Measurements from ENCODE around the gene FAM193A.
"Not testable (repeated sequence)": the region's sequence is repeated elsewhere in the genome, so short reads cannot be mapped to it uniquely, and the experiment has no call there.

Gene FAM193A

DNA sequence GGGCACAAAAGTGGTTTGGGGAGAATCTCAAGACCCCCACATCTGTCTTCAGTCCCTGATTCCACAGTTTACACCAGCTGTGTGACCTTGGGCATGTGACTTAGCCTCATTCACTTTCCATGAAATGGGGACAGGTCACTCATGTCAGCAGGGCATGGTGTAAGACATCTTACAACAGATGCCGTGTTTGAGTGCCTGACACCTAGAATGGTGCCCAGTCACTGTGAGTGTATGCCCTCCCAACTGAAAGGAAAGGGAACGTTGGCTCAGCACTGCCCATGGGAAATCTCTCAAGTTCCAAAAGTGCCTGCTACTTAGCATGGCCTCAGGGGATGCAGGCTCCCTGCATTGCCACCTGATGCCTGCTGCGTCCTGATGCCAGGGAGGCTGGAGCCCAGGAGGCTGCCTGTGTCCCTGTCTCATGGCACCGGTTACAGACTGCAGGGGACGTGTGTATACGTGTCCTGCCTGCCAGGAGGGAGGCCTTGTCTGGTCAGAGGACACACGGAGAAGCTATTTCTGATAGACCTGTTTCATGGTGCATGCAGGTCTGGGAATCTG lies 35.3 kb upstream of the FAM193A start:
- Histone ChIP-seq H3K27ac (ENCODE audit: low read depth, low read length) (no peak overlapping the region), H3K27me3 (ENCODE audit: control insufficient read depth, insufficient read depth, low read length) (no peaks in the 10 kb centered on the region), H3K9ac (ENCODE audit: low read length) (no peak overlapping the region), H3K36me3 (ENCODE audit: control insufficient read depth, insufficient read depth, low read length) (peaks cover 25% of the 10 kb centered on the region), H3K4me1 (ENCODE audit: control insufficient read depth, insufficient read depth, low read length) (no peaks in the 10 kb centered on the region), H3K4me3 (ENCODE audit: low read length) (no peak overlapping the region)

DNA sequence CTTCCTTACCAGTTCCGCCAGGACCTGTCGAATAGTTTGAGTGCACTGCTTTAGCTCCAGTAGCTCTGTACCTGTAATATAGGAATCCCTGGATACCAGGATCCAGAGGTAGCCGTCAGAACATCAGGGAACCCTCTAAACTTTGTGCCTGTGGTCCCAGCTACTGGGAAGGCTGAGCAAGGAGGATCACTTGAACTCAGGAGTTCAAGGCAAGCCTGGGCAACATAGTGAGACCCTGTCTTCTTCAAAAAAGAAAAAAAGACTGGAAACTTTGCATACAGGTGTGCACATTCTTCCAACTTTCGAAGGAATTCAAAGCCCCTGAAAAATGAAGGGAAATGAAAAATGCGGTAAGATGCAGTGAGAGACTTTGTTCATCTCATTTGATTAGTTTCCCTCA lies 32.6 kb upstream of the FAM193A start:
- H3K27ac ChIP-seq (ENCODE audit: low read depth, low read length) = no peak overlapping the region
- peaks cover 23% of the 10 kb centered on the region for H3K36me3 ChIP-seq (ENCODE audit: control insufficient read depth, insufficient read depth, low read length)
- H3K4me3 ChIP-seq (ENCODE audit: low read length) = no peak overlapping the region
- no peak overlapping the region for H3K9ac ChIP-seq (ENCODE audit: low read length)
- H3K27me3 ChIP-seq (ENCODE audit: control insufficient read depth, insufficient read depth, low read length) = no peaks in the 10 kb centered on the region
- H3K4me1 ChIP-seq (ENCODE audit: control insufficient read depth, insufficient read depth, low read length) = no peaks in the 10 kb centered on the region

DNA sequence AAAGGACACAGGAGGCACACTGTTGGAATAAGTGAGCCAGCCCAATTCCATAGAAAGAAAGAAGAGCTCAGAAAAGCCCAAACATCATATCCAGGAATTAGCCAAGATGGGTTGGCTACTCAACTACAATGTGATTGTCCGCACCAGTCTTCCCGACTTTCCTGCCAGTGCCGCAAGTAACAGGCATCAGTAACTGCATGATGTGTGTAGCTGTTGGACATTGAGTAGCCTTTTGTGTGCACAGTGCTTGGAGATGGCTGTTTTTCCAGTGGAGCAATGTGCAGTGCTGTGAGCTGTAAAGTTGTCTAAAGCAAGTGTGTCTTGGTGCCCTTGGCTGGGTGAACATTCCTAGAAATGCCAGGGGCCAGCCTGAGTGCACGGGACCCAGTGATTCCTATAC lies 29.2 kb upstream of the FAM193A start:
- Histone ChIP-seq H3K9ac (ENCODE audit: low read length) (no peak overlapping the region), H3K4me3 (ENCODE audit: low read length) (no peak overlapping the region), H3K4me1 (ENCODE audit: control insufficient read depth, insufficient read depth, low read length) (no peaks in the 10 kb centered on the region), H3K27me3 (ENCODE audit: control insufficient read depth, insufficient read depth, low read length) (no peaks in the 10 kb centered on the region), H3K27ac (ENCODE audit: low read depth, low read length) (no peak overlapping the region), H3K36me3 (ENCODE audit: control insufficient read depth, insufficient read depth, low read length) (peaks cover 18% of the 10 kb centered on the region)

DNA sequence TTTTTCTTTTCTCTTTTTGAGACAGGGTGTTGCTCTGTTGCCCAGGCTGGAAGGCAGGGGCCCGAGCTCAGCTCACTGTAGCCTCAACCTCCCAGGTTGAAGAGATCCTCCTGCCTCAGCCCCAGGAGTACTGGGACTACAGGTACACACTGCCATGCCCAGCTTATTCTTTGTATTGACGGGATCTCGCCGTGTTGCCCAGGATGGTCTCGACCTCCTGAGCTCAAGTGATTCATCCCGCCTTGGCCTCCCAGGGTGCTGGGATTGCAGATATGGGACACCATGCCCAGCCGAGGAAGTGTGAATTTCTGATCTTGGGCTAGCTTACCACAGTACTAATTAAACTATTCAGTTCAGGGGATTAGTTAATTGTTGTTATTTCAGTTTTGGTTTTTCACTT lies 28.6 kb upstream of the FAM193A start:
- H3K4me1 ChIP-seq (ENCODE audit: control insufficient read depth, insufficient read depth, low read length) = no peaks in the 10 kb centered on the region
- no peaks in the 10 kb centered on the region for H3K27me3 ChIP-seq (ENCODE audit: control insufficient read depth, insufficient read depth, low read length)
- peaks cover 24% of the 10 kb centered on the region for H3K36me3 ChIP-seq (ENCODE audit: control insufficient read depth, insufficient read depth, low read length)
- H3K27ac ChIP-seq (ENCODE audit: low read depth, low read length) = no peak overlapping the region
- no peak overlapping the region for H3K4me3 ChIP-seq (ENCODE audit: low read length)
- no peak overlapping the region for H3K9ac ChIP-seq (ENCODE audit: low read length)

DNA sequence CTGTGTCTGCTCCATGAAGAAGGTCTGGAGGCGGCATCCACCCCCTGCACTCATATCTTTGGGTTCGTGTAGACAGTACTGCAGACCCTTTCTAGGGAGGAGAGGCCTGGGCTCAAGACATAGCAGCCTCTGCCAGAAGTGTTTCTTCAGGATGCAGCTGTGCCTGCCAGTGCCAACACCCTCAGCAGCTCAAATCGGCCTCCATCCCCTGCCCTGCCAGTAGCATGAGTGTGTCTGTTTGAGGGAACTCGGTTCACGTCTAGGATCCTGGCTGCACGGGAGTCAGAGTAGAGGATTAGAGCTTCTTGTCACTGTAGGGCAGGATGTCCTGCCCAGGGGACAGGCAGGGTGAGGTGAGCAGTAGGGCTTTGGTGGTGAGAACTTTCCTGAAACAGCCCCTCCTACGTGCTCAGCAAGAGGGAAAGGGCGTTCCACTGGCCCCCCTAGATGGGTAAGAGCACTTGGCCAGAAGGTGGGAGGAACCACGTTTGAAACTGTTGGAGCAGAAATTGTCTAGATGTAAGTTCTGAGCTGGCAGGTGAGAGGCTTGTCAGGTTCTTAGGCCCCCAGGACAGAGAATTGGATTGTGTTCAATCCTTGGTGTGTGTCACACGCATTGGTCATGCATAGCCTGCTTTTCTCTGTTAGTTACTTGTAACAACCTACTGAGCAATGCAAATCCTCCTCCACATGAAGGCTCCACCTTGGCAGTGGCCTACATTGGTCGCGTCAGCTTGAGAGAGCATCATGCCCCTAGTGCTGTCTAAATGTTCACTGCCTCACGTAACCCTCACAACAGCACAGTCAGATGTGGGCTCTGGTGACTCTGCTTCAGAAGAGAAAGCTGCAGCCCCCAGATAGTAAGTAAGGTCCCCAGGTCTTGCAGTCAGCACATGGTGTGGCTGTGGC lies 25.8 kb upstream of the FAM193A start:
- Histone ChIP-seq H3K9ac (ENCODE audit: low read length) (no peak overlapping the region), H3K36me3 (ENCODE audit: control insufficient read depth, insufficient read depth, low read length) (peaks cover 33% of the 10 kb centered on the region)

DNA sequence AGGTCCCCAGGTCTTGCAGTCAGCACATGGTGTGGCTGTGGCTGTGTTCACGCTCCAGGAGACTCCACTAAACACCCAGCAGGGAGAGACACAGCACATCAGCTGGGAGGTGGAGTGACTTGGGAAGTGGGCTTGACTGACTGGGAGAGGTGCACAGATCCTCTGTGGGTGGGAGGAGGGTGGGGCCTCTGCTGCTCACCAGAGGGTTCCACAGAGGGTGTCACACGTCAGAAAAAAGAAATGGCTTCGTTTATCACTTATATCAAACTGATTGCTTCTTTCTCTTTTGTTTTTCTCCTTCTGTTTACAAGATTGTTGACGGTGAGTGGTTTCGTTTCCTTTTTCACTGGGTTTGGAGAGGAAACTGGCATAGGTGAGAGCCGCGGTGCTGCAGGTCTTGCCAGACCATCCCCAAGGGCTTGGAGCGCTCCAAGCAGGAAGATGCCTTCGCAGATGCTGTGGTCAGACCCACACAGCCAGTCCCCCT lies 24.8 kb upstream of the FAM193A start:
- Histone ChIP-seq H3K27ac (ENCODE audit: low read depth, low read length) (no peak overlapping the region), H3K4me3 (ENCODE audit: low read length) (no peak overlapping the region), H3K27me3 (ENCODE audit: control insufficient read depth, insufficient read depth, low read length) (no peaks in the 10 kb centered on the region), H3K4me1 (ENCODE audit: control insufficient read depth, insufficient read depth, low read length) (no peaks in the 10 kb centered on the region), H3K36me3 (ENCODE audit: control insufficient read depth, insufficient read depth, low read length) (peaks cover 33% of the 10 kb centered on the region), H3K9ac (ENCODE audit: low read length) (no peak overlapping the region)

More for the DNA sequence above, 25.8 kb upstream of the FAM193A start:
- H3K27me3 ChIP-seq (ENCODE audit: control insufficient read depth, insufficient read depth, low read length) = no peaks in the 10 kb centered on the region
- H3K4me3 ChIP-seq (ENCODE audit: low read length) = no peak overlapping the region
- H3K4me1 ChIP-seq (ENCODE audit: control insufficient read depth, insufficient read depth, low read length) = no peaks in the 10 kb centered on the region
- no peak overlapping the region for H3K27ac ChIP-seq (ENCODE audit: low read depth, low read length)

DNA sequence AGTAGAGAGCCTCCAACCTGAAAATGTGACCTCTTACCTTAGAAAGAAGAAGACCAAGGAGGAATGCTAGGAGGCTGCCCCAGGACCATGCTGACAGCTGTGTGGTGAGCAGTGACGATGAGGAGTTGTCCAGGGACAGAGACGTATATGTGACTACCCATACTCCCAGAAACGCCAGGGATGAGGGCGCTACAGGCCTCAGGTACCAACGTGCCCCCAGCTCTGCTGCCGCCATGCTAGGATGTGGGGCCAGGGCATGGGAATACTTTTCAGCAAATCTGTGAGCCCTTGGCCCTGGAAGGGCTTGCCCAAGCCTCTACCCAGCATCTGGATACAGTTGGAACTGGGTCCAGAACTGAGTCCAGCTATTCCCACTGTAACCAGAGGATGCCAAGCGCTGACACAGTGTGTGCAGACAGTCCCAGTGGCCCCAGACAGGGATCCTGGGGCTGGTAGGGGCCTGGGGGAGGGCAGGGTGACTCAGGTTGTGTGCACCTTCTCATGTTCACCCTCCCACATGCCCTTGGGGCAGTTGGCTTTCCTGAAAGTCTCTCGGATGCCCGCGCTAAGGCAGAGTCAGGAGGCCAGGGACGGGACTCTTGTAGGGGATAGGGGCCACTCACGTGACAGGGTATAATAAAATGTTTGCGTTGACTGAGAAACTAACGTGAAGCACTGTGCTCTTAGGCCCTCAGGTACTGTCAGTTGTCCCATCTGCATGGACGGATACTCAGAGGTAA lies 23.9 kb upstream of the FAM193A start:
- H3K4me3 ChIP-seq (ENCODE audit: low read length) = no peak overlapping the region
- no peak overlapping the region for H3K27ac ChIP-seq (ENCODE audit: low read depth, low read length)
- H3K4me1 ChIP-seq (ENCODE audit: control insufficient read depth, insufficient read depth, low read length) = no peaks in the 10 kb centered on the region
- no peaks in the 10 kb centered on the region for H3K27me3 ChIP-seq (ENCODE audit: control insufficient read depth, insufficient read depth, low read length)
- H3K9ac ChIP-seq (ENCODE audit: low read length) = no peak overlapping the region
- peaks cover 33% of the 10 kb centered on the region for H3K36me3 ChIP-seq (ENCODE audit: control insufficient read depth, insufficient read depth, low read length)

DNA sequence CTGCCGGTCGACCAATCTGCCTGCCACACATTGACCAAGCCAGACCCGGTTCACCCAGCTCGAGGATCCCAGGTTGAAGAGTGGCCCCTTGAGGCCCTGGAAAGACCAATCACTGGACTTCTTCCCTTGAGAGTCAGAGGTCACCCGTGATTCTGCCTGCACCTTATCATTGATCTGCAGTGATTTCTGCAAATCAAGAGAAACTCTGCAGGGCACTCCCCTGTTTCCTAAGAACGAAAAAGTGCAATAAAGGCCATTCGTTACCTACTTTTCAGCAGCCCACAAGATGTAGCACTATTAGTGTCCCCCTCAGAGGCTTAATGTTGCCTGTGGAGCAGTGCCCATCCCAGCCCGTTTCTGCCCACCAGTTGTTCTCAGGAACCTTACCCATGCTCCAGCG lies 22.3 kb upstream of the FAM193A start:
- peaks cover 33% of the 10 kb centered on the region for H3K36me3 ChIP-seq (ENCODE audit: control insufficient read depth, insufficient read depth, low read length)
- H3K9ac ChIP-seq (ENCODE audit: low read length); H3K27me3 ChIP-seq (ENCODE audit: control insufficient read depth, insufficient read depth, low read length); H3K4me1 ChIP-seq (ENCODE audit: control insufficient read depth, insufficient read depth, low read length); H3K27ac ChIP-seq (ENCODE audit: low read depth, low read length); H3K4me3 ChIP-seq (ENCODE audit: low read length): not testable (repeated sequence)

DNA sequence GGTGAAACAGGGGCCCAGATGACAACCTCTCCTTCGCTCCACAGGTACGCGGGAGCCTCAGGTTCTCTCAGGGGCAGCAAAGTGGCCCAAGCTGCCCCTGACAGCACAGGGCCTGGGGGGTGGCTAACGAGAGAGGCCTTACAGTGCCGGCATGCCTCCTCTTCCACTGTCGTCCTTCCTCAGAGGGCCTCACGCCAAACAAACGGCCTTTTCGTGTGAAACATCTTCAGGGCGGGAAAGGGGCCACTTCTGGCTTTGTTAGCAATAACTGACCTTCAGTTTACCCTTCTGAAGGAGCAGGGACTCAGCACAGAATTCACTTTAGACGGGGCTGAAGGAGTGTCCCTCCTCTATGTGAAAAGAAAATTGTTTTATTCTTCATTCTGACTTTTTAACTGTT lies 21.5 kb upstream of the FAM193A start:
- H3K27me3 ChIP-seq (ENCODE audit: control insufficient read depth, insufficient read depth, low read length); H3K9ac ChIP-seq (ENCODE audit: low read length); H3K27ac ChIP-seq (ENCODE audit: low read depth, low read length); H3K4me1 ChIP-seq (ENCODE audit: control insufficient read depth, insufficient read depth, low read length); H3K4me3 ChIP-seq (ENCODE audit: low read length): not testable (repeated sequence)
- H3K36me3 ChIP-seq (ENCODE audit: control insufficient read depth, insufficient read depth, low read length) = peaks cover 30% of the 10 kb centered on the region

DNA sequence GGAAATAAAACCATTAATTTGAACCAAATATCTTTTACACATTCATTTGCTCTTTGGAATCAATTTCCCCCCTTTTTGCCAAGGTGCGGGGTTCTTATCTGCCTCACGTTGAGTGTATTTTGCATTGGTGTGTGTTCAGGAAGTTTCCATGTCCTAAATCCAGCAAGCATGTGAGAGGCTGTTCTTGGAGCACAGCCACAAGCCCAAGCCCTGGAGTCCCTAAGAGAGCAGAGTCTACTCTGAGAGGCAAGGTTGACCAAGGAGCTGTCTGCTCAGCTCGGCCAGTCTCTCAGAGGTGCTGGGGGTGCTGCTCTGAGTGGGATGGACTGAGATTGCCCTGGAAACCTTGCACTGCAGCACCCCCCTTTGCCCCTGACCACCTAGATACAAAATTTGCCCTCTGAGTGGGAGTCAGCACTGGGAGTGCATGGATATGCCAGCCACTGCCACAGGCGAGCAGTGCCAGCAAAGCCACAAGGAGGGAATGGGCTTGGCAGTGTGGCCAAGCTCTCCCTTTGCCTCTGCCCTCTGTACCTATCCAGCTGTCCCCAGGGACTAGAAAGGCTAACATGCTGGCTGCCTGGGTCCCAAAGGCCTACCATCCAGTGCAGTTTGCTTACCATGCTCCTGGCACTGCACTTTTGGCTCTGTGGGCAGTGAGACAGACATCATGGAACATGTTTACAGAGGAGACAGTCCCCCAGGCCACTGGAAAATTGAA lies 20.5 kb upstream of the FAM193A start:
- Histone ChIP-seq H3K4me3 (ENCODE audit: low read length) (no peak overlapping the region), H3K27ac (ENCODE audit: low read depth, low read length) (no peak overlapping the region), H3K4me1 (ENCODE audit: control insufficient read depth, insufficient read depth, low read length) (no peaks in the 10 kb centered on the region), H3K27me3 (ENCODE audit: control insufficient read depth, insufficient read depth, low read length) (no peaks in the 10 kb centered on the region), H3K36me3 (ENCODE audit: control insufficient read depth, insufficient read depth, low read length) (peaks cover 25% of the 10 kb centered on the region), H3K9ac (ENCODE audit: low read length) (no peak overlapping the region)

DNA sequence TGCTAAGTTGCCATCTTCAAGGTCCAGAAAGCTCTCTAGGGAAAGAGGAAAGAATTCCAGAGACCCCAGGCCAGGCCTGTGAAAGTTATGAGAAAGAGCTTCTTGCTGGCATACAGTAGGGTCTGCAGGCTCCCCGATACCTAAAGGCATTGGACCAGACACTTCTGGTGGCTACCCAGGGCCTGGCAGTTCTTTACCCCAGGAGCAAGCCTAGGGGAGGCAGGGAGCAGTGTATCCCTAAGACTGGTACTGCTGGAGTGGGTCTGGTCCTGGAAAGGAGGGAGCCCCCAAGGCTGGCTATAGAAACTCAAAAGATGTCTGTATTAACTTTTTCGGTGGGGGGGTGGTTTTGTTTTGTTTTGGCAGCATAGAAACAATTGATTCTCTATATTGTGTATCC lies 19.8 kb upstream of the FAM193A start:
- H3K9ac ChIP-seq (ENCODE audit: low read length) = no peak overlapping the region
- no peak overlapping the region for H3K27ac ChIP-seq (ENCODE audit: low read depth, low read length)
- no peaks in the 10 kb centered on the region for H3K4me1 ChIP-seq (ENCODE audit: control insufficient read depth, insufficient read depth, low read length)
- no peak overlapping the region for H3K4me3 ChIP-seq (ENCODE audit: low read length)
- peaks cover 25% of the 10 kb centered on the region for H3K36me3 ChIP-seq (ENCODE audit: control insufficient read depth, insufficient read depth, low read length)
- H3K27me3 ChIP-seq (ENCODE audit: control insufficient read depth, insufficient read depth, low read length) = no peaks in the 10 kb centered on the region

DNA sequence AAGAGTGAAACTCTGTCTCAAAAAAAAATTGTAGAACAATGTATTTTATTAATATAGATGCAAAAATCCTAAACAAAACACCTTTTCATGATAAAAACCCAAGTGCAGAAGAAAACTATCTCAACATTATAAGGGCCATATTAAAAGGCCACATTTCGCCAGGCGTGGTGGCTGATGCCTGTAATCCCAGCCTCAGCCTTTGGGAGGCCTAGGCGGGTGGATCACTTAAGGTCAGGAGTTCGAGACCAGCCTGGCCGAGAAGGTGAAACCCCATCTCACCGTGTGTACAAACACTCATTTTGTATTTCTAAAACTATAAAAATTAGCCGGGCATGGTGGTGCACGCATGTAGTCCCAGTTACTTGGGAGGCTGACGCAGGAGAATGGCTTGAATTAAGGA lies 9.9 kb upstream of the FAM193A start:
- no peak overlapping the region for H3K27ac ChIP-seq (ENCODE audit: low read depth, low read length)

More for the DNA sequence above, 9.9 kb upstream of the FAM193A start:
- Histone ChIP-seq H3K4me3 (ENCODE audit: low read length) (no peak overlapping the region), H3K9ac (ENCODE audit: low read length) (no peak overlapping the region), H3K36me3 (ENCODE audit: control insufficient read depth, insufficient read depth, low read length) (no peaks in the 10 kb centered on the region), H3K27me3 (ENCODE audit: control insufficient read depth, insufficient read depth, low read length) (no peaks in the 10 kb centered on the region), H3K4me1 (ENCODE audit: control insufficient read depth, insufficient read depth, low read length) (no peaks in the 10 kb centered on the region)
